HTERT RPE-1 (cell line): ENCODE measurements around the gene RASSF1.

Experiments
- in situ Hi-C: fragments of 300-500 bp; cut with MboI; formaldehyde crosslinking; loops from 4 replicates; pipeline ENCODE4 v1.14.3; 2020; ENCODE audit warnings: low sequenced_read_pairs

Gene RASSF1

GRCh38 chr3:50369012-50369670 is 28.5 kb upstream of the RASSF1 start:
- in situ Hi-C loops = no loop called here

- in situ Hi-C loops = no loop called here
Measured at GRCh38 chr3:50365842-50366220, 25.2 kb upstream of the RASSF1 start.

GRCh38 chr3:50365080-50365841 is 24.6 kb upstream of the RASSF1 start:
- in situ Hi-C loops = no loop called here

GRCh38 chr3:50364573-50365079 is 24.0 kb upstream of the RASSF1 start:
- in situ Hi-C loops = no loop called here

GRCh38 chr3:50359760-50360110 is 19.1 kb upstream of the RASSF1 start:
- in situ Hi-C loops = no loop called here

GRCh38 chr3:50358911-50359759 is 18.5 kb upstream of the RASSF1 start, which contains the start of gene TMEM115:
TSS of gene TMEM115 (minus strand) at chr3:50359521. CDS start at chr3:50359063, 458 bp downstream.
- in situ Hi-C loops = no loop called here

- in situ Hi-C loops = no loop called here
Measured at GRCh38 chr3:50358355-50358910, 17.8 kb upstream of the RASSF1 start.

GRCh38 chr3:50357481-50357880 is 16.8 kb upstream of the RASSF1 start:
- in situ Hi-C loops = no loop called here

- in situ Hi-C loops = no loop called here
Measured at GRCh38 chr3:50356553-50356952, 15.9 kb upstream of the RASSF1 start.

- in situ Hi-C loops = no loop called here
Measured at GRCh38 chr3:50355829-50356552, 15.4 kb upstream of the RASSF1 start.

GRCh38 chr3:50354850-50355249 is 14.2 kb upstream of the RASSF1 start:
- in situ Hi-C loops = no loop called here

GRCh38 chr3:50354186-50354764 is 13.6 kb upstream of the RASSF1 start:
- in situ Hi-C loops = no loop called here

- in situ Hi-C loops = no loop called here
Measured at GRCh38 chr3:50353245-50354004, 12.8 kb upstream of the RASSF1 start.

- in situ Hi-C loops = no loop called here
Measured at GRCh38 chr3:50352781-50353180, 12.1 kb upstream of the RASSF1 start.

GRCh38 chr3:50351323-50351697 is 10.7 kb upstream of the RASSF1 start:
- in situ Hi-C loops = no loop called here

- in situ Hi-C loops = no loop called here
Measured at GRCh38 chr3:50350527-50351322, 10.1 kb upstream of the RASSF1 start, which contains the start of the genes CYB561D2 and NPRL2. TSS of gene CYB561D2 (plus strand) at chr3:50350862. CDS start at chr3:50351434, 572 bp downstream. TSS of gene NPRL2 (minus strand) at chr3:50350775. CDS start at chr3:50350652, 123 bp downstream.

GRCh38 chr3:50350213-50350526 is 9.5 kb upstream of the RASSF1 start:
- in situ Hi-C loops = no loop called here

- in situ Hi-C loops = no loop called here
Measured at GRCh38 chr3:50347187-50347813, 6.7 kb upstream of the RASSF1 start.
